NCI-H510A treated with DMSO at 0.1 percent for 48 hours (cell line): ENCODE measurements around the gene GOLGA1.
A peak's percentile ranks its signal among the peaks of the same experiment; 100 is the strongest.
"Not testable (repeated sequence)": the region's sequence is repeated elsewhere in the genome, so short reads cannot be mapped to it uniquely, and the experiment has no call there.

Source experiments
- DNase-seq: peaks from one replicate; lab custom pipeline; 2025; lab: John Stamatoyannopoulos, UW

The GOLGA1 gene

GRCh38 chr9:124858330-124859046 is 82.4 kb downstream of the GOLGA1 start:
- DNase-seq = no peak

GRCh38 chr9:124857533-124858162 is 83.2 kb downstream of the GOLGA1 start:
- DNase-seq = no peak

- no peak for DNase-seq
Measured at GRCh38 chr9:124855944-124856765, 84.7 kb downstream of the GOLGA1 start.

DNA sequence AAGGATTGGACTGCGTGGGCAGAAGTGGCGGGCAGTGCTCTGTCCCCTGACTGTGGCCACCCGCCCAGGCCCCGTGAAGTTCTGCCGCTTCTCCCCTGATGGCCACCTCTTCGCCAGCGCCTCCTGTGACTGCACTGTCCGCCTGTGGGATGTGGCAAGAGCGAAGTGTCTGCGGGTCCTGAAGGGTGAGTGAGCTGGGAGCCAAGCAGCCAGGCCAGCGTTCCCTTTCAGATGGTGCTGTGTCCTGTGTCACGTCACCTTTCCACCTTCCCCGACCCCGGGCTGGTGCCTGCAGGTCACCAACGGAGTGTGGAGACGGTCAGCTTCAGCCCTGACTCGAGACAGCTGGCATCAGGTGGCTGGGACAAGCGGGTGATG is 85.3 kb downstream of the GOLGA1 start:
- no peak for DNase-seq

GRCh38 chr9:124854822-124855221 is 86.1 kb downstream of the GOLGA1 start:
- no peak for DNase-seq

GRCh38 chr9:124854161-124854560 is 86.7 kb downstream of the GOLGA1 start:
- DNase-seq = no peak

DNA sequence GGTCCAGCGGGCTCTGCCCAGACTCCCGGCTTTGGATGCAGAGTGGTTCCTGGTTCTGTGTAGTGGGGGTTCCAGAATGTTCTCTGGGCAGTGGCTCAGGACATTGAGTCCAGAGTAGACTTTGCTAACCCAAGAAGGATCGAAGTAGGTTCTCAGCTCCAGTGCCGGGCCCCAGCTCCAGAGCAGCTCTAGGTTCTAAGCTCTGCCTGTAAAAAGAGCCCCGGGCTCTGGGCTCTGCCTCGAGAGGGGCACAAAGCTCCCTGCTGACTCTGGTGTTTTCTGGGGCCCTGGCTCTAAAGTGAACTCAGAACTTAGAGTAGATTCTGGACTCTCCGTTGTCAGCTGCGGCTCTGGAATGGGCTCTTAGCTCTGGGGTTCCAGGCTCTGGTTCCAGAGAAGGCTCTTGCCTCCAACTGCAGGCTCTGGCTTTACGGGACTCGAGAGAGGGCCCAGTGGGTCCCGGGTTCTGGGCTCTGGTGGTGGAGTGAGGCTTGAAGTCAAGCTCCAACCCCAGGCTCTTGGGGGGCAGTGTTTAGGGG is 87.2 kb downstream of the GOLGA1 start:
- no peak for DNase-seq

GRCh38 chr9:124852829-124853531 is 87.9 kb downstream of the GOLGA1 start, which contains the start of gene WDR38:
Gene WDR38, plus strand, starts transcription at chr9:124853460. Its CDS starts 72 bp downstream, at chr9:124853532.
- DNase-seq = peak; percentile 73

- no peak for DNase-seq
Measured at GRCh38 chr9:124852121-124852828, 88.6 kb downstream of the GOLGA1 start.

- DNase-seq = no peak
Measured at GRCh38 chr9:124849801-124850200, 91.1 kb downstream of the GOLGA1 start.

DNA sequence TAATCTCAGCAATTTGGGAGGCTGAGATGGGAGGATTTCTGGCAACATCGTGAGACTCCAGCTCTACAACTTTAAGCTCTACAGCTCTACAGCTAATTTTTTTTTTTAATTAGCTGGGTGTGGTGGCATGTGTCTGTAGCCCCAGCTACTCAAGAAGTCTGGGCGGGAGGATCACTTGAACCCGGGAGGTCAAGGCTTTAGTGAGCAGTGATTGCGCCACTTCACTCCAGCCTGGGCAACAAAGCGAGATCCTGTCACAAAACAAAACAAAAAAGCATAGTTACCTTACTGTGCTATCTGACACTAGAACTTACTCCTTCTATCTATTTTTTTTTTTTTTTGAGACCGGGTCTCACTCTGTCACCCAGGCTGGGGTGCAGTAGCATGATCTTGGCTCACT is 93.9 kb downstream of the GOLGA1 start:
- no peak for DNase-seq

DNA sequence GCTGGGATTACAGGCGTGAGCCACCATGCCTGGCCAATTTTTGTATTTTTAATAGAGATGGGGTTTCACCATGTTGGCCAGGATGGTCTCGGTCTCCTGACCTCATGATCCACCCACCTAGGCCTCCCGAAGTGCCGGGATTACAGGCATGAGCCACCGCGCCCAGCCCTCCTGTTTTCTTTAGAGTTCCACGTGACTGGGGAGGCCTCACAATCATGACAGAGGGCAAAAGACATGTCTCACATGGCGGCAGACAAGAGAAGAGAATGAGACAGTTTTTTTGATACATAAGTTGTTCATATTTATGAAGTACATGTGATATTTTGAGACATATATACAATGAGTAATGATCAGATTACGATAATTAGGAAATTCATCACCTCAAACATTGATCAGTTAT is 94.4 kb downstream of the GOLGA1 start:
- not testable (repeated sequence) for DNase-seq

- DNase-seq = no peak
Measured at GRCh38 chr9:124844291-124844690, 96.6 kb downstream of the GOLGA1 start.

DNA sequence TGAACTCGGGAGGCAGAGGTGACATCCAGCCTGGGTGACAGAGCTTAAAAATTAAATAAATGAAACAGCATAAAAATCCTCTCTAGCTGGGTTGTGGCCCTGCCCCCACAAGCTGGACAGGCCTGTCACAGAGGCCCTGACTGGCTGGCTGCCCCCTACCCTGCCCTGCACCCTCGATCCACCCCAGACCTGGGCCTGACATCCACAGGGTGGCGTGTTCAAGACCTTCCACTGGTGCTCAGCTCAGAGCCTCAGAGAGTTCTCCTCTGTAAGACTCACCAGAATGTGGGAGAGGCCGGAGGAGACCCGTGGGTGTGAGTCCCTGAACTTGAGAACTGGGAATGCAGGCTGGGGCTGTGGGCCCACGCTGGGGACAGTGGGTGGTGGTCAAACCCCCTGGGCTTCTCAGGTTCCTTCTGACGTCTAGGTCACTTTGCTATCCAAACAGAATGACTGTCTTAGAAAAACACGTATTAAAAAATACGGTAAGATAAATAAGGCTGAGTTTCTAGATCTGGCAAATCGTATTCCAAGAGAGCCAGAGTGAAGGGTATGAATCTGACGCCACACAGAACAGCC is 97.3 kb downstream of the GOLGA1 start:
- no peak for DNase-seq

- DNase-seq = no peak
Measured at GRCh38 chr9:124841075-124841821, 99.6 kb downstream of the GOLGA1 start.

- no peak for DNase-seq
Measured at GRCh38 chr9:124840300-124840833, 100.5 kb downstream of the GOLGA1 start.

GRCh38 chr9:124839612-124840299 is 101.1 kb downstream of the GOLGA1 start:
- no peak for DNase-seq

- not testable (repeated sequence) for DNase-seq
Measured at GRCh38 chr9:124838567-124839275, 102.2 kb downstream of the GOLGA1 start.

GRCh38 chr9:124838132-124838531 is 102.8 kb downstream of the GOLGA1 start:
- DNase-seq = not testable (repeated sequence)
